Measurements from ENCODE around the gene RAB31.

The RAB31 gene

DNA sequence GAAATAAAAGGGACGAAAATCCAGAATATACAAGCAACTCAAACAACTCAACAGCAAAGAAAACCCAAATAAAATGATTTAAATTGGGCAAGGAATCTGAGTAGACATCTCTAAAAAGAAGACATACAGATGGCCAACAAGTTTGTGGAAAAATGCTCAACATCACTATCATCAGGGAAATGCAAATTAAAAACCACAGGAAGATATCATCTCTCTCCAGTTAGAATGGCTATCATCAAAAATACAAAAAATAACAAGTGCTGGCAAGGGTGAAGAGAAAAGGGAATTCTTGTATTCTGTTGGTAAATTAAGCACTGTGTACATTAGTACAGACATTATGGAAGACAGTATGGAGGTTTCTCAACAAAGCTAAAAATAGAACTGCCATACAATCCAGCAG lies 80.0 kb downstream of the RAB31 start:
- H3K36me3 ChIP-seq (ENCODE audit: insufficient read depth, low read depth, low read length): no peaks in the 10 kb centered on the region
- H3K4me3 ChIP-seq (ENCODE audit: low read length): no peak overlapping the region
- H3K4me1 ChIP-seq (ENCODE audit: insufficient read depth, low read length): no peaks in the 10 kb centered on the region
- no peak overlapping the region for H3K27ac ChIP-seq (ENCODE audit: low read length)
- H3K27me3 ChIP-seq (ENCODE audit: insufficient read depth, low read length): no peaks in the 10 kb centered on the region
- H3K9ac ChIP-seq (ENCODE audit: low read depth, low read length): no peak overlapping the region
- no peaks in the 10 kb centered on the region for H3K9me3 ChIP-seq (ENCODE audit: insufficient read depth, low read depth, low read length)

DNA sequence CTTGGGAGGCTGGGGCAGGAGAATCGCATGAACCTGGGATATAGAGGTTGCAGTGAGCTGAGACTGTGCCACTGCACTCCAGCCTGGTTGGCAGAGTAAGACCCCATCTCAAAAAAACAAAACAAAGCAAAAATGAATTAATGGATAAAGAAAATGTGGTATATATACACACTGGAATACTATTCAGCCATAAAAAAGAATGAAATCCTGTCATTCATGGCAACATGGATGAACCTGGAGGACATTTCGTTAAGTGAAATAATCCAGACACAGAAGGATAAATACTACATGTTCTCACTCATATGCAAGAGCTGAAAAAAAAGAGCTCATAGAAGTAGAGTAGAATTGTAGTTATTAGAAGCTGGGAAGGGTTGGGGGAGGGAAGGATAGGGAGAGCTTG lies 80.8 kb downstream of the RAB31 start:
- Histone ChIP-seq H3K9me3 (ENCODE audit: insufficient read depth, low read depth, low read length) (no peaks in the 10 kb centered on the region), H3K4me3 (ENCODE audit: low read length) (no peak overlapping the region), H3K9ac (ENCODE audit: low read depth, low read length) (no peak overlapping the region), H3K4me1 (ENCODE audit: insufficient read depth, low read length) (no peaks in the 10 kb centered on the region), H3K27ac (ENCODE audit: low read length) (no peak overlapping the region), H3K27me3 (ENCODE audit: insufficient read depth, low read length) (no peaks in the 10 kb centered on the region), H3K36me3 (ENCODE audit: insufficient read depth, low read depth, low read length) (no peaks in the 10 kb centered on the region)

DNA sequence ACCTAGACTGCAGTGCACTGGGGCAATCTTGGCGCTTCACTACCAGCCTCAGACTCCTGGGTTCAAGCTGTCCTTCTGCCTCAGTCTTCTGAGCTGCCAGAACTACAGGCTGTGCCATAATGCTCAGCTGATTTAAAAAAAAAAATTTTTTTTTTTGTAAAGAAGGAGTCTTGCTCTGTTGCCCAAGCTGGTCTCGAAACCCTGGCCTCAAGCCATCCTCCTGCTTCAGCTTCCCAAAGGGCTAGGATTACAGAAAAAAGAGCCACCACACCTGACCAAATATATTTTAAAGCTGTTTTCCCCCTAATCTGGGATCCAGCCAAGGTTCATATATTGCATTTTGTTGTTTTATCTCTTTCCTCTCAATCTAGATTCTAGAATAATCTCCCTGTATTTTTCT lies 82.2 kb downstream of the RAB31 start:
- Histone ChIP-seq H3K27ac (ENCODE audit: low read length) (no peak overlapping the region), H3K36me3 (ENCODE audit: insufficient read depth, low read depth, low read length) (no peaks in the 10 kb centered on the region), H3K9ac (ENCODE audit: low read depth, low read length) (no peak overlapping the region)

DNA sequence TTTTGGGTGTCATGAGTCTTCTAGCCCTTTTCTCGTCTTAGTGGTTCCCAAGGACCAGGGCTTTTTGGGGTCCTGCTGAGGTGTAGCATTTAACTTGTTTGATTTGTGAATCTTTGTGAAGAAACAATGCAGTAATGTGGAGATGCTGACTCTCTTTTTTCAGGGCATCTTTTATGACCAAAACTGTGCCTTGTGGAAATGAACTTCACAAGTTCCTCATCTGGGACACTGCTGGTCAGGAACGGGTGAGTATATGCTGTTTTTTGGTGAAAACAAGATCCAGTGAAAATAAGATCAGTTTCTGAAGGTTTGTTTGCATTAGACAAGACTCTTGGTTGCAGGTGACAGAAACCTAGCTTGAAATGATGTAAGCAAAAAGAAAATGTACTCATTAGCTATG lies 83.9 kb downstream of the RAB31 start:
- Histone ChIP-seq H3K27ac (ENCODE audit: low read length) (no peak overlapping the region), H3K9me3 (ENCODE audit: insufficient read depth, low read depth, low read length) (no peaks in the 10 kb centered on the region), H3K4me1 (ENCODE audit: insufficient read depth, low read length) (no peaks in the 10 kb centered on the region), H3K9ac (ENCODE audit: low read depth, low read length) (no peak overlapping the region), H3K4me3 (ENCODE audit: low read length) (no peak overlapping the region), H3K27me3 (ENCODE audit: insufficient read depth, low read length) (no peaks in the 10 kb centered on the region), H3K36me3 (ENCODE audit: insufficient read depth, low read depth, low read length) (no peaks in the 10 kb centered on the region)

More for the DNA sequence above, 82.2 kb downstream of the RAB31 start:
- Histone ChIP-seq H3K9me3 (ENCODE audit: insufficient read depth, low read depth, low read length) (no peaks in the 10 kb centered on the region), H3K27me3 (ENCODE audit: insufficient read depth, low read length) (no peaks in the 10 kb centered on the region), H3K4me3 (ENCODE audit: low read length) (no peak overlapping the region), H3K4me1 (ENCODE audit: insufficient read depth, low read length) (no peaks in the 10 kb centered on the region)

DNA sequence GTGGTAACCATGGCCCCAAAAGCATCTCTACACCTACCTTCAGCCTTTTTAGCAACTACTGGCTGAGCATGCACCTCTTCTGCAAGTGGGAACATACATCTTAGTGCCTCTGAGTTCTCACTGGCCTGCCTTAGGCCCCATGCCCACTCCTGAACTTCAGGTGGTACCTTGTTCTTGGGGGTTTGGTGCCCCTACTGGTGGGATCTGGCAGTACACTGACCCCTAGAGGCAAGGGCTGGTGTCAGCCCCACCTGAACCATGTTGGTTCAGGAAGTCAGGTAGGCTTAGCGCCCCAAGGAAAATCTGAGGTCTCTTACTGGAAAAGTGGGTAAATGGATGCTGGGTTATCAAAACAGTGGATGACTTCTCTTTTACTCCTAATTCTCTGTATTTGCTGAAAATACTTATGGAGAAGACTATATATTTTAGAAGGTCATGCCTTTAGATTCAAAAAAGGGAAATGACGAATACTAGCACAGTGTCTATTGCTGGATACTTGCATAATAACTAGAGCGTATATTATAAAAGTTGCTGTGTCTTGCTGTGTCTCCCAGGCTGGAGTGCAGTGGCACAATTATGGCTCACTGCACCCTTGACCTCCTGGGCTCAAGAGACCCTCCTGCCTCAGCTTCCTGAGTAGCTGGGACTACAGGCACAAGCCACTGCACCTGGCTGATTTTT lies 84.6 kb downstream of the RAB31 start:
- no peak overlapping the region for H3K9ac ChIP-seq (ENCODE audit: low read depth, low read length)
- H3K9me3 ChIP-seq (ENCODE audit: insufficient read depth, low read depth, low read length): no peaks in the 10 kb centered on the region
- H3K27ac ChIP-seq (ENCODE audit: low read length): no peak overlapping the region
- H3K36me3 ChIP-seq (ENCODE audit: insufficient read depth, low read depth, low read length): no peaks in the 10 kb centered on the region
- H3K4me1 ChIP-seq (ENCODE audit: insufficient read depth, low read length): no peaks in the 10 kb centered on the region
- H3K4me3 ChIP-seq (ENCODE audit: low read length): no peak overlapping the region
- H3K27me3 ChIP-seq (ENCODE audit: insufficient read depth, low read length): no peaks in the 10 kb centered on the region

DNA sequence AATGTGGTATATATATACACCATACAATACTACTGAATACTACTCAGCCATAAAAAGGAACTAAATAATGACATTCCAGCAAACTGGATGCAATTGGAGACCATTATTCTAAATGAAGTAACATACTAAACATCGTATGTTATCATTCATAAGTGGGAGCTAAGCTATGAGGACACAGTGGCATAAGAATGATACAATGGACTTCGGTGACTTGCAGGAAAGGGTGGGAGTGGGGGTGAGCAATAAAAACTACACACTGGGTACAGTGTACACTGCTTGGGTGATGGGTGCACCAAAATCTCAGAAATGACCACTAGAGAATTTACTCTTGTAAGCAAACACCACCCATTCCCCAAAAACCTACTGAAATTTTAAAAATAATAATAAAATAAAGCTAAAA lies 87.9 kb downstream of the RAB31 start:
- Histone ChIP-seq H3K9me3 (ENCODE audit: insufficient read depth, low read depth, low read length) (no peaks in the 10 kb centered on the region), H3K4me1 (ENCODE audit: insufficient read depth, low read length) (no peaks in the 10 kb centered on the region), H3K4me3 (ENCODE audit: low read length) (no peak overlapping the region), H3K36me3 (ENCODE audit: insufficient read depth, low read depth, low read length) (no peaks in the 10 kb centered on the region), H3K27me3 (ENCODE audit: insufficient read depth, low read length) (no peaks in the 10 kb centered on the region), H3K27ac (ENCODE audit: low read length) (no peak overlapping the region), H3K9ac (ENCODE audit: low read depth, low read length) (no peak overlapping the region)

DNA sequence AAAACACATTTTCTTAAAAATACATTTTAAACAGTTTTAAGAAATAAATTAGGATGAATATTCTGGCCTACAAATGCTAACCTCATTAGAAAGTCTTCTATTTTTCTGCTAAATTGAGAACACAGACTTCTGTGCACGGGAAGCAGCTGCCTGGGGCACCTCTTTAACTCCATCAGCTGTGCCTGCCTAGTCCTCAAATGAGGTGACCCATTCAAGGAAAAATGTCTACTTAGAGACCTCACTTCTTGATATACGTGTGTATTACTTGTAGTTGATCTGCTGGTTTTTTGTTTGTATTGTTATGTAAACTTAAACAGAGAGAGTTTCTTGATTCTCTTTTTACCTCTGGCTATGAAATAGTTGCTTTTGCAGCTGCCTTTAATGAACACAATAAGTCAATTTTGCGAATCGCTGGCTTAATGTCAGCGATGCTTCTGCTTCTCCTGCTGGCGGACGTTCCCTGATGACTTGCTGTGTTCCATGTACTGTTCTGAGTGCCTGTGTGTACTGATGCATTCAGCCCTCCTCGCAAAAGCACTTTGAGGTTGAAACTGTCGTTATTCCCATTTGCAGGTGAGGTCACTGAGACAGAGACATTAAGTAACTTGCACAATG lies 88.9 kb downstream of the RAB31 start:
- no peak overlapping the region for H3K27ac ChIP-seq (ENCODE audit: low read length)
- no peaks in the 10 kb centered on the region for H3K27me3 ChIP-seq (ENCODE audit: insufficient read depth, low read length)
- no peak overlapping the region for H3K9ac ChIP-seq (ENCODE audit: low read depth, low read length)
- no peaks in the 10 kb centered on the region for H3K36me3 ChIP-seq (ENCODE audit: insufficient read depth, low read depth, low read length)
- H3K9me3 ChIP-seq (ENCODE audit: insufficient read depth, low read depth, low read length): no peaks in the 10 kb centered on the region
- H3K4me3 ChIP-seq (ENCODE audit: low read length): no peak overlapping the region
- H3K4me1 ChIP-seq (ENCODE audit: insufficient read depth, low read length): no peaks in the 10 kb centered on the region

DNA sequence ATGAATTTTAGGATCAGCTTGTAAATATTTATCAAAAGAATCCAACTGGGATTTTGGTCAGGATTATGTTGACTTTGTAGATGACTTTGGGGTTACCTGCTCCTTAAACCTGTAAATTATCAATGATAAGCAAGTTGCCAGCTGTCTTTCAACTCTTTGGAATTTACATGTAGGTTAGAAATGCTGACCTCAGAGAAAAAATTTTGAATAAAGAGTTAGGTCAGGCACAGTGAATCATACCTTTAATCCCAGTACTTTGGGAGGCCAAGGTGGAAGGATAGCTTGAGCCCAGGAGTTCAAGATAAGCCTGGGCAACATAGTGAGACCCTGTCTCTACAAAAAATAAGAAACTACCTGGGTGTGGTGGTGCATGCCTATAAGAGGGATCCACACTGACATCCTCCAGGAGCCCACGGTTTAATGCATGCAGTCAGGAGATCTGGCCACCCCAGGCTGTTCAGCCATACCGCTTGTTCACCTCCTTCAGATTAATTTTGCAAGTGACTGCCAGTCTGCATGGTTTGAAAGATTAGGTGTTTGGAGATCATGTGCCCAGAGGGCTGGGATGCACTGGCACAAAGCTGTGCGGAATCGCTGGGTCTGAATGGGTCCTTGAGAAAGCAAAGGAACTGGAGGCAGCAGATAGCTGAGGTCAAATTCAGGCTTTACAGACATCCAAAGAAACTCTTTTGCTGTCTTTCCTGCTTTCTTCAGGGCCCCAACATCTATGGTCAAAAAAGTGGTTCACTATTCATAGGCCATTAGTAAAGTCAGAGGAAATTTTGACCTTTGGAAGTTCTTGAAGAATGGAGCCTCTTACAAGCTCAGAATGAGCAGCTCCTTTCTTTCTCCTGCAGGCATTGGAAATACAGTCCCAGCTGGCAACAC lies 94.3 kb downstream of the RAB31 start:
- Histone ChIP-seq H3K9me3 (ENCODE audit: insufficient read depth, low read depth, low read length) (no peaks in the 10 kb centered on the region), H3K4me1 (ENCODE audit: insufficient read depth, low read length) (peaks cover 15% of the 10 kb centered on the region; the same call in 1 of the 2 replicates), H3K27me3 (ENCODE audit: insufficient read depth, low read length) (no peaks in the 10 kb centered on the region), H3K4me3 (ENCODE audit: low read length) (no peak overlapping the region), H3K36me3 (ENCODE audit: insufficient read depth, low read depth, low read length) (no peaks in the 10 kb centered on the region), H3K9ac (ENCODE audit: low read depth, low read length) (no peak overlapping the region), H3K27ac (ENCODE audit: low read length) (no peak overlapping the region)

DNA sequence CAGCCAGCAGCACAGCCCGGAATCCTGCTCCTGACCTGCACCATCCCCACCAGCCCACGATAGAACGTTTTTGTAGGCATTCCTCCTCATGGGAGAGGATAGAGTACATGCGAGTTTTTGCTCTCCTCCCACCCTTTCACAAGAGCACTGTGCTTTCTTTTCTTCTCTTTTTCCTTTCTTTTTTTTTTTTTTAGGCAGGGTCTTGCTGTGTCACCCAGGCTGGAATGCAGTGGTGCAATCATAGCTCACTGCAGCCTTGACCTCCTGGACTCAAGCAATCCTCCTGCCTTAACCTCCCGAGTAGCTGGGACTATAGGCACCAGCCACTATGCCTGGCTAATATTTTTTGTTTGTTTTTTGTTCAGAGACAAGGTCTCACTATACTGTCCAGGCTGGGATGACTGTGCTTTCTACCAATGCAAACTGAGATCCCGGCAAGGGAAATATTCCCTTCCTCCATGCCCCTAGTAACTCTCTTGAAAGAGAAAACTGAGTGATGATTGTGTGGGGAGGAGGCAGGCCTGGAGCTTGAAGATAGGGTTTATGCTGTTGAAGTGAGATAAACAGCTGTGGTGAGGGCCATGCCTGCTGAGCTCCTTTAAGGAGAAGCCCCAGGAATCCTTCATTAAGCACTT lies 95.1 kb downstream of the RAB31 start:
- no peaks in the 10 kb centered on the region for H3K27me3 ChIP-seq (ENCODE audit: insufficient read depth, low read length)
- H3K36me3 ChIP-seq (ENCODE audit: insufficient read depth, low read depth, low read length): no peaks in the 10 kb centered on the region
- no peak overlapping the region for H3K27ac ChIP-seq (ENCODE audit: low read length)
- H3K9me3 ChIP-seq (ENCODE audit: insufficient read depth, low read depth, low read length): no peaks in the 10 kb centered on the region
- H3K4me3 ChIP-seq (ENCODE audit: low read length): no peak overlapping the region
- peaks cover 19% of the 10 kb centered on the region for H3K4me1 ChIP-seq (ENCODE audit: insufficient read depth, low read length)
- H3K9ac ChIP-seq (ENCODE audit: low read depth, low read length): no peak overlapping the region

DNA sequence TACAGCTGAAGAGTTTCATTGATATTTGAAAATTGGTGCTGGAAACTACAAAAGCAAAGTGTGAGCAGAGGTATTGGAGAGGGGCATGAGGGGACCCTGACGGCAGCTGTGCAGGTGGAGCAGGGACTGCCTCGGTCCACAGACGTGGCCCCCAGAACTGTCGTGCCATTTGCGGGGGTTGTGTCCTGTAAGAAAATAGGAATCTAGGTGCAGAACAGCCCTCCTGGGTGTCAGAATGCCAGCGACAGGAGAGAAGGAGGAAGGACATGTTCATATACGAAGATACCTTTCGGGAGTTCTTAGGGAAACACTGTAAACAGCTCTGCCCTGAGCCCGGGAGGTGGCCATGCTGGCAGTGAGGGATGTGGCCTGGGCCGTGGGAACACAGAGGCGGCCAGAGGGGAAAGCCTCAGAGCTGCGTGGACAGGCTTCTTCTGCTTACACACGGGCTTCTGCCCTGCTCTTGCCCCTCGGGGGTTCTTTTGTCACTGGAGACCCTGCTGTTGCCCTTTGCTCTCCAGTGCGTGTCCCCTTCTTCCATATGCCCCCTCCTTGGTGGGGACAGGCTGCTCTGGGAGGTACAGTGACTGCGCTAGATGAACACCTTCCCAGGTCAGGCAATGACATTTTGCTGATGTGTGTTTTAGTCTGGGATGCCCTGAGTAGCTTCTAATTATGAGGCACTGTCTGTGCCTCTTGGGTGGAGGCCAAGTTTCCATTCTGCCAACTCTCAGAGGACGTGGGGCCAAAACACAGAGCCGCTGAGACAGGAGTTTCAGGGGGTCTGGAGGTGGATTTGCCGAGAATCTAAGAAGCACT lies 95.8 kb downstream of the RAB31 start:
- Histone ChIP-seq H3K27me3 (ENCODE audit: insufficient read depth, low read length) (no peaks in the 10 kb centered on the region), H3K27ac (ENCODE audit: low read length) (no peak overlapping the region), H3K4me1 (ENCODE audit: insufficient read depth, low read length) (peaks cover 27% of the 10 kb centered on the region), H3K9ac (ENCODE audit: low read depth, low read length) (no peak overlapping the region), H3K4me3 (ENCODE audit: low read length) (no peak overlapping the region), H3K36me3 (ENCODE audit: insufficient read depth, low read depth, low read length) (no peaks in the 10 kb centered on the region), H3K9me3 (ENCODE audit: insufficient read depth, low read depth, low read length) (no peaks in the 10 kb centered on the region)

DNA sequence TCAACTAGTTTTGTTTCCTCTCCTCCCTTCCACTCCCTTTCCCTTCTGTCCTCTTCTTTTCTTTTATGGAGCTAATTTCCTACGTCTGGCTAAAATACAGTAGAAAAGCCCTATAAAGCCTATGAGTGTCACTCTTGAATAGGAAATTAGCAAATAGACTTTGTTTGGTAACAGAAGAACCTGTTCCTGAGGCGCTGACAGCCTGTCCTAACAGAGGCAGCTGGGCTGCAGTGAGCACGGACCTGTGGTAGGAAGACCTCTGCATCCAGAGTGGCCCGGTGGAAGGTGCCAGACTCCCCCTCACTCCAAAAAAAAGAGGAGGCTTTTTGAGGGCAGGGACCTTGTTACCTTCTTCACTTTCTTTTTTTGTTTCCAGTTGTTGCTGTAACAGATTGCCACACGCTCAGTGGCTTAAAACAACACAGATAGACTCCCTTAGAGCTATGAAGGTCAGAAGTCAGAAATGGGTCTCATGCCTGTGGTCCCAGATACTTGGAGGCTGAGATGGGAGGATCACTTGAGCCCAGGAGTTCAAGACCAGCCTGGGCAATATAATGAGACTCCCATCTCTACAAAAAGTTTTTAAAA lies 96.5 kb downstream of the RAB31 start:
- Histone ChIP-seq H3K4me3 (ENCODE audit: low read length) (no peak overlapping the region), H3K27me3 (ENCODE audit: insufficient read depth, low read length) (no peaks in the 10 kb centered on the region), H3K36me3 (ENCODE audit: insufficient read depth, low read depth, low read length) (no peaks in the 10 kb centered on the region), H3K27ac (ENCODE audit: low read length) (no peak overlapping the region), H3K9ac (ENCODE audit: low read depth, low read length) (no peak overlapping the region), H3K9me3 (ENCODE audit: insufficient read depth, low read depth, low read length) (no peaks in the 10 kb centered on the region), H3K4me1 (ENCODE audit: insufficient read depth, low read length) (peaks cover 32% of the 10 kb centered on the region)
